HPDE6-E6E7 (cell line): Measurements from ENCODE around the gene TADA3.

Source experiments
- DNase-seq: peaks from one replicate; pipeline ENCODE4 v3.0.0; 2011; ENCODE audit warnings: missing footprints; ENCODE audit errors: extremely low spot score

Gene TADA3

GRCh38 chr3:9760779-9761505 is 31.3 kb downstream of the TADA3 start:
- DNase-seq: no peak

- DNase-seq: no peak
Measured at GRCh38 chr3:9757427-9757826, 34.8 kb downstream of the TADA3 start.

GRCh38 chr3:9754678-9755077 is 37.6 kb downstream of the TADA3 start:
- no peak for DNase-seq

GRCh38 chr3:9750556-9751411 is 41.5 kb downstream of the TADA3 start:
- no peak for DNase-seq

- DNase-seq: peak; percentile 91
Measured at GRCh38 chr3:9749645-9750555, 42.4 kb downstream of the TADA3 start, which contains the start of gene OGG1. Gene OGG1 (plus strand): TSS chr3:9749952. CDS start chr3:9750287, 335 bp downstream.

GRCh38 chr3:9749296-9749644 is 43.0 kb downstream of the TADA3 start:
- no peak for DNase-seq

- no peak for DNase-seq
Measured at GRCh38 chr3:9748031-9748430, 44.2 kb downstream of the TADA3 start.

- no peak for DNase-seq
Measured at GRCh38 chr3:9747267-9747666, 45.0 kb downstream of the TADA3 start.

GRCh38 chr3:9746330-9746729 is 45.9 kb downstream of the TADA3 start:
- DNase-seq: no peak

GRCh38 chr3:9745521-9745920 is 46.8 kb downstream of the TADA3 start:
- DNase-seq: no peak

GRCh38 chr3:9744162-9744561 is 48.1 kb downstream of the TADA3 start:
- no peak for DNase-seq

GRCh38 chr3:9743548-9743947 is 48.7 kb downstream of the TADA3 start:
- no peak for DNase-seq

GRCh38 chr3:9742560-9742959 is 49.7 kb downstream of the TADA3 start:
- no peak for DNase-seq

- DNase-seq: no peak
Measured at GRCh38 chr3:9739181-9739580, 53.1 kb downstream of the TADA3 start.

GRCh38 chr3:9736831-9737230 is 55.4 kb downstream of the TADA3 start:
- no peak for DNase-seq

GRCh38 chr3:9732740-9733115 is 59.5 kb downstream of the TADA3 start:
- DNase-seq: peak; percentile 6

- DNase-seq: peak; percentile 8
Measured at GRCh38 chr3:9732080-9732739, 60.1 kb downstream of the TADA3 start.

GRCh38 chr3:9731206-9732079 is 60.8 kb downstream of the TADA3 start, which contains the start of gene BRPF1:
Gene BRPF1 (plus strand): TSS chr3:9731735. CDS start chr3:9734141, 2,406 bp downstream.
- DNase-seq: peak; percentile 82

- DNase-seq: no peak
Measured at GRCh38 chr3:9730657-9731205, 61.5 kb downstream of the TADA3 start.
